Neuronal stem cell (in vitro differentiated cells): ENCODE data around the gene MARS1.
"Not testable (repeated sequence)": the region's sequence is repeated elsewhere in the genome, so short reads cannot be mapped to it uniquely, and the experiment has no call there.

Experiments used
- DNase-seq: peaks from one replicate; pipeline ENCODE4 v3.0.0-alpha.2; 2013; ENCODE audit warnings: low spot score
- H2AFZ ChIP-seq: one replicate; pipeline ENCODE4 v1.6.1; 2013; ENCODE audit warnings: mild to moderate bottlenecking, low read length, inconsistent platforms
- H2AK5ac ChIP-seq: 2 replicates; pipeline ENCODE4 v1.6.1; 2013; ENCODE audit warnings: low read depth, mild to moderate bottlenecking, inconsistent platforms, low read length, moderate library complexity, mixed read lengths
- H2BK120ac ChIP-seq: 2 replicates; pipeline ENCODE4 v1.6.1; 2013; ENCODE audit warnings: low read depth, mild to moderate bottlenecking, inconsistent platforms, low read length, moderate library complexity, mixed read lengths
- H2BK12ac ChIP-seq: one replicate; pipeline ENCODE4 v1.6.1; 2013; ENCODE audit warnings: low read length, inconsistent platforms
- H2BK15ac ChIP-seq: 2 replicates; pipeline ENCODE4 v1.6.1; 2013; ENCODE audit warnings: mild to moderate bottlenecking, low read length, inconsistent platforms, mixed read lengths
- H2BK5ac ChIP-seq: one replicate; pipeline ENCODE4 v1.6.1; 2013; ENCODE audit warnings: inconsistent platforms, mild to moderate bottlenecking, low read length, moderate library complexity
- H3K14ac ChIP-seq: one replicate; pipeline ENCODE4 v1.6.1; 2013; ENCODE audit warnings: low read length, inconsistent platforms
- H3K18ac ChIP-seq: 2 replicates; pipeline ENCODE4 v1.6.1; 2013; ENCODE audit warnings: low read length, inconsistent platforms
- H3K23ac ChIP-seq: 2 replicates; pipeline ENCODE4 v1.6.1; 2013; ENCODE audit warnings: low read depth, mild to moderate bottlenecking, mixed read lengths, low read length, inconsistent platforms; ENCODE audit not compliant: poor library complexity
- H3K27ac ChIP-seq: replicated peaks from 3 replicates; pipeline ENCODE4 v1.5.1; 2013; ENCODE audit warnings: low read length, inconsistent platforms
- H3K27me3 ChIP-seq, 3 experiments: 2 replicates each; pipeline ENCODE4 v1.6.1; 2013; ENCODE audit warnings: low read length in 3 of 3, mild to moderate bottlenecking in 2 of 3, inconsistent platforms in 1 of 3, low read depth in 1 of 3, mixed read lengths in 1 of 3, moderate library complexity in 1 of 3; ENCODE audit not compliant: control insufficient read depth in 3 of 3, insufficient read depth in 3 of 3
- H3K36me3 ChIP-seq, 2 donors: replicated peaks in 1 of 2; 2 replicates each; pipeline ENCODE4 v1.6.1; 2013; ENCODE audit warnings: low read length in 2 of 2; ENCODE audit not compliant: control insufficient read depth in 2 of 2, insufficient read depth in 2 of 2
- H3K4ac ChIP-seq: 2 replicates; pipeline ENCODE4 v1.6.1; 2013; ENCODE audit warnings: inconsistent platforms, mild to moderate bottlenecking, low read length, moderate library complexity
- H3K4me1 ChIP-seq, 2 donors: 1 replicate in 1 of 2; 2 replicates in 1 of 2; pipeline ENCODE4 v1.6.1; 2013; ENCODE audit warnings: low read length in 2 of 2, low read depth in 1 of 2; ENCODE audit not compliant: control insufficient read depth in 2 of 2, insufficient read depth in 1 of 2
- H3K4me2 ChIP-seq: one replicate; pipeline ENCODE4 v1.6.1; 2013; ENCODE audit warnings: mild to moderate bottlenecking, low read length, inconsistent platforms; ENCODE audit not compliant: insufficient read depth, poor library complexity, severe bottlenecking
- H3K4me3 ChIP-seq, 2 donors: 2 replicates each; pipeline ENCODE4 v1.5.1; 2013; ENCODE audit warnings: low read length in 2 of 2, mild to moderate bottlenecking in 2 of 2, inconsistent platforms in 1 of 2, moderate library complexity in 1 of 2
- H3K79me1 ChIP-seq: one replicate; pipeline ENCODE4 v1.6.1; 2013; ENCODE audit warnings: low read depth, mild to moderate bottlenecking, inconsistent platforms, low read length, moderate library complexity
- H3K9ac ChIP-seq: one replicate; pipeline ENCODE4 v1.6.1; 2013; ENCODE audit warnings: mild to moderate bottlenecking, low read depth, low read length, inconsistent platforms; ENCODE audit not compliant: poor library complexity
- H3K9me3 ChIP-seq, 2 donors: replicated peaks in 1 of 2; 2 replicates each; pipeline versions ENCODE3 to v1.6.1; 2013; ENCODE audit warnings: low read length in 2 of 2, mild to moderate bottlenecking in 2 of 2, inconsistent platforms in 1 of 2, low read depth in 1 of 2, mixed read lengths in 1 of 2, moderate library complexity in 1 of 2; ENCODE audit not compliant: control insufficient read depth in 2 of 2, insufficient read depth in 1 of 2
- H4K8ac ChIP-seq: one replicate; pipeline ENCODE4 v1.6.1; 2013; ENCODE audit warnings: low read depth, mild to moderate bottlenecking, inconsistent platforms, low read length, moderate library complexity
- H4K91ac ChIP-seq: one replicate; pipeline ENCODE4 v1.6.1; 2013; ENCODE audit warnings: low read length, low read depth, mild to moderate bottlenecking, inconsistent platforms; ENCODE audit not compliant: poor library complexity
- WGBS, 2 donors: extraction: QIAGEN DNeasy Blood & Tissue Kit; methylation state at CpG; one replicate each; pipeline ENCODE4 v1.1.7; 2013; ENCODE audit warnings: missing lambda C conversion rate in 2 of 2, mixed read lengths in 1 of 2; ENCODE audit not compliant: insufficient read length in 2 of 2, insufficient replicate concordance in 1 of 2; ENCODE audit errors: extremely low coverage in 2 of 2; 5-methylcytosine and 5-hydroxymethylcytosine counted together

The MARS1 gene

GRCh38 chr12:57502311-57502969, 14.6 kb downstream of the MARS1 start:
- H2BK12ac ChIP-seq, H2BK5ac ChIP-seq, H3K79me1 ChIP-seq, H2AK5ac ChIP-seq, H3K4me1 ChIP-seq, H3K4me3 ChIP-seq, H3K27ac ChIP-seq, H2BK15ac ChIP-seq, H3K27me3 ChIP-seq, H2BK120ac ChIP-seq, H3K4me2 ChIP-seq, H3K9ac ChIP-seq, H2AFZ ChIP-seq, H4K91ac ChIP-seq, H3K14ac ChIP-seq, H3K18ac ChIP-seq, H3K23ac ChIP-seq, H3K4ac ChIP-seq, DNase-seq, H4K8ac ChIP-seq: not testable (repeated sequence)
- peaks cover 5 to 16% of the 10 kb centered on the region in 2 donors for H3K9me3 ChIP-seq
- peaks cover 53 to 84% of the 10 kb centered on the region in 2 donors for H3K36me3 ChIP-seq
- no CpG with 5 or more reads among the region's 22 CpGs for WGBS, 2 donors

- H3K27ac ChIP-seq, H3K4me3 ChIP-seq, H2BK120ac ChIP-seq, H4K91ac ChIP-seq, H3K4me1 ChIP-seq, H2AFZ ChIP-seq, H3K14ac ChIP-seq, DNase-seq, H2BK15ac ChIP-seq, H3K27me3 ChIP-seq, H2BK5ac ChIP-seq, H3K4ac ChIP-seq, H3K23ac ChIP-seq, H2BK12ac ChIP-seq, H2AK5ac ChIP-seq, H3K4me2 ChIP-seq, H3K18ac ChIP-seq, H3K9ac ChIP-seq, H3K79me1 ChIP-seq, H4K8ac ChIP-seq: not testable (repeated sequence)
- Histone ChIP-seq H3K9me3 (peaks cover 5 to 15% of the 10 kb centered on the region in 2 donors), H3K36me3 (peaks cover 36 to 81% of the 10 kb centered on the region in 2 donors)
- no CpG with 5 or more reads among the region's 4 CpGs for WGBS, 2 donors
Measured at GRCh38 chr12:57506541-57506940, 18.7 kb downstream of the MARS1 start.

- H3K4me1 ChIP-seq, H3K14ac ChIP-seq, H3K18ac ChIP-seq, H3K4me3 ChIP-seq, H3K4ac ChIP-seq, DNase-seq, H2BK15ac ChIP-seq, H2AK5ac ChIP-seq, H3K4me2 ChIP-seq, H3K27me3 ChIP-seq, H3K23ac ChIP-seq, H3K27ac ChIP-seq, H3K79me1 ChIP-seq, H4K8ac ChIP-seq, H2BK12ac ChIP-seq, H3K9ac ChIP-seq, H2AFZ ChIP-seq, H2BK120ac ChIP-seq, H2BK5ac ChIP-seq, H4K91ac ChIP-seq: not testable (repeated sequence)
- Histone ChIP-seq H3K36me3 (peaks cover 40 to 83% of the 10 kb centered on the region in 2 donors), H3K9me3 (peaks cover 5 to 15% of the 10 kb centered on the region in 2 donors)
- no CpG with 5 or more reads among the region's 28 CpGs for WGBS, 2 donors
Measured at GRCh38 chr12:57507796-57508195, 19.9 kb downstream of the MARS1 start.

- Histone ChIP-seq H3K9me3 (peaks cover under 1 to 7% of the 10 kb centered on the region in 2 donors), H3K27me3 (no peaks in the 10 kb centered on the region), H2BK5ac (no peak overlapping the region), H2BK15ac (no peak overlapping the region), H2AFZ (no peak overlapping the region), H2BK12ac (no peak overlapping the region), H2AK5ac (no peak overlapping the region), H2BK120ac (no peak overlapping the region), H3K4me3 (no peak overlapping the region), H3K9ac (no peak overlapping the region), H3K23ac (no peak overlapping the region), H3K4me1 (no peaks in the 10 kb centered on the region), H3K4ac (no peak overlapping the region), H4K91ac (no peak overlapping the region), H3K14ac (no peak overlapping the region), H3K79me1 (no peaks in the 10 kb centered on the region), H4K8ac (no peak overlapping the region), H3K27ac (no peak overlapping the region), H3K18ac (no peak overlapping the region), H3K4me2 (no peak overlapping the region), H3K36me3 (peaks cover 39 to 80% of the 10 kb centered on the region in 2 donors)
- WGBS, 2 donors: no CpG with 5 or more reads among the region's 4 CpGs
- DNase-seq: no peak
Measured at GRCh38 chr12:57511161-57511560, 23.3 kb downstream of the MARS1 start.
